Stimulated activated naive CD4-positive, alpha-beta T cell treated with Interleukin-2 at 50 U/mL for 16 hours (primary cell): Measurements from ENCODE around the gene HSPA14.
"Not testable (repeated sequence)": the region's sequence is repeated elsewhere in the genome, so short reads cannot be mapped to it uniquely, and the experiment has no call there.

Experiments used
- DNase-seq: peaks from one replicate; lab custom pipeline; 2025; lab: John Stamatoyannopoulos, UW

Gene HSPA14

DNA sequence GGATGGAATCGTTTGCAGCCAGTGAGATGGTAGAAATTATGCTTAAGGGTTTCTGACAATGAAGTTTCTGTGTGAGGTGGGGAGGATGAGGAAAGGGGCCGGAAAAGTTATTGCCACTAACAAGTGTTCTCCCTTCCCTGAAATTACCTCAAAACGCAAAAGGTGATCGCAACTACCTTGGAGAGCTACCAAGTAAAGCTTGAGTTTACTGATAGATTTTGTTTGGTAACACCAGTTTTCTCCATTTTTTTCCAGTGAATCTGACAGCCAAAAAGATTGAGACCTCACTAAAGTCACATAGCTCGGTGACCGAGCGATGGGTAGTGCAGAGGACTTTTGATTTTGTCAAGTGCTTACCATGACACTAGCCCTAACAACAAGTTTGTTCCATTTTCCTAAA, 42.1 kb downstream of the HSPA14 start:
- DNase-seq = no peak

DNA sequence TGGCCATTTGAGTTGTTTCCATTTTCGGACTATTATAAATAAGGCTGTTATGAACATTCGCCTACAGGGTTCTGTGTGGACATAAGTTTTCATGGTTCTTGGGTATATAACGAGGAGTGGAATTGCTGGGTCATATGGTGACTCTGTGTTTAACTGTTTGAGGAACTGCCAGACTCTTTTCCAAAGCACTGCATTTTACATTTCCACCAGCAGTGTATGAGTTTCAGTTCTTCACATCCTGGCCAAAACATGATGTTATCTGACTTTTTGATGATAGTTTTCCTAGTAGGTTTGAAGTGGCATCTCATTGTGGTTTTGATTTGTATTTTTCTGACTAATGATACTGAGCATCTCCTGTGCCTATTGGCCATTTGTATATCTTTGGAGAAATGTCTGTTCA, 46.0 kb downstream of the HSPA14 start:
- DNase-seq = no peak

DNA sequence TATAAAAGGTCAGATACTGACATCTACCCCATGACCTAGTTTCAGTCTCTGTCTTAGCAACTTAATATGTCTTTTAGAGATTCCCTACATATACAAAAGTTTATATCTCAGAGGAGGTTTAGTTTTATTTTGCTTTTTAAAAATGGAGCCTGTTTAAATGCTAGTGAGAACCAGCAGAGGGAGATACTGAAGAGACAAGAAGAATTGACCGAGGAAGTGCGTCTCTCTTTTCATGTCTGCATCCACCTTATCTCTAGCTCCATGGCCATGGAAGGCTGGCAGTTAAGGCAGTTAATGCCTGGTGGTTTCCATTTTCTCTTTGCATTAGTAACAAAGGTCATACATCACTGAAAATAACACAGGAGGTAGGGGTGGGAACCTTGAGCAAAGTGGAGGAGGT, 51.2 kb downstream of the HSPA14 start:
- no peak for DNase-seq

DNA sequence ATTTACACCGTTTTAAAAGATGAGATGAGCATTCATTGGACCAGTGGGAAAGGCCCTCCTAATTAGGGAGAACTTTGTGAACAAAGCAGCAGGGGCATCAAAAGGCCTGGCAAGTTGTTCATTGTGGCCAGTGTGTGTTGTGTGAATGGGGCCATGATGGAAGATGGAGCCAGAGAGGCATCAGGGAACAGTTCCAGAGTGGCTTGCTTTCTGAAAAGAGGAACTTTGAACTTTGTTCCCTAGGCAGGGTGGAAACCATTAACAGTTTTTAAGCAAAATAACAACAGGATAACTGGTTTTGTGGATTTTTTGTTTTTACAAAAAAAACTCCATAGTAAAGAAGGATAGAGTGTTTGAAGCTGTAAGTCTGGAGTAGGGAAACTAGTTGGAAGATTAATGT, 53.0 kb downstream of the HSPA14 start:
- no peak for DNase-seq

DNA sequence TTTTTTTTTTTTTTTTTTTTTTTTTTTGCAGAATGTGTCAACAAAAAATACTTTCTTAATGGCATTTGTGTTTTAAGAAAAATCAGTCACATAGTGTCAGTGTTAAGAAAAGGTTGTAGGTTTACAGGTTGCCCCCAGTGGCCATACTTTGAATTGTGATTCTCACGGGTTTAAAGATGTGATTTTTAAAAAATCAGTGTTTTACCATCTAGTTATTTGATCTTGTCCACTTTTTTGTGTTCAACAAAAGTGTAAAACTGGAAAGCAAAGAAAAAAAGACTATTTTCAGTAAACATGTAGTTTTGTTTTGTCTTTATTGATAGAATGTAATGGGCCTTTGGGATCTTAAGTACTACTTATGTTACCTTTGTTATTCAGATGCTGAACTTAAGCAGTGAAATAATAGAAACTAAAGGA, 66.2 kb downstream of the HSPA14 start:
- no peak for DNase-seq

DNA sequence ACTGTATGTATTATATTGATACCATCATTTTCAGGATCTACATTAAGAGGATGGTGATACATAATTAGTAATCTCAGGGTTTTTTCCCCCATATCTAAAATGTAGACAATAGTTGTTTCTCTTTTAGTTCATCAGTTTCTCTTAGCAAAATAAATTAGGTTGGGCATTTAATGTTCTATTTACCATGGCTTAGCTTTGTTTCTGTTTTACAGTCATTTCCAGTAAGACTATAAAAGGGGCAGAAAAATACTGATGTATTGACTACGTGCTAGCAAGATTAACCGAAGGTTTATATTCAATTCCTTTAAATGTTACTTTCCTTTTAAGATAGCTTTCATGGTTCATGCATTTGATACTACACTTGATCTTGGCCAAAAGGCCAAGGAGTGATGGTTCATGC, 66.8 kb downstream of the HSPA14 start:
- DNase-seq = no peak

DNA sequence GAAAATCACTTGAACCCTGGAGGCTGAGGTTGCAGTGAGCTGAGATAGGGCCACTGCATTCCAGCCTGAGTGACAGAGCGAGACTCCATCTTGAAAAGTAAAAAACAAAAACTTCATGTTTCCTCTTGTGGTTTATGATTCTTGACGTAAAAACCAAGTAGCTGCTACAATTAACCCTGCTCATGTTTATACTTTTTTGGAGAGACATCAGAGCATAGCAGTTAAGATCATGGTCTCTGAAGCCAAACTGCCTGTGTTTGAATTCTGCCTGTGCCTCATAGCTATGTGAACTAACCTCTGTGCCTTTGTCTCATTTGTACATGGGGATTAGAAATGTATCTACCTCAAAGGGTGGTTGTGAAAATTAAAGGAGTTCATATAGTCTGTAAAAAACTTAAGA, 67.8 kb downstream of the HSPA14 start:
- DNase-seq = no peak

DNA sequence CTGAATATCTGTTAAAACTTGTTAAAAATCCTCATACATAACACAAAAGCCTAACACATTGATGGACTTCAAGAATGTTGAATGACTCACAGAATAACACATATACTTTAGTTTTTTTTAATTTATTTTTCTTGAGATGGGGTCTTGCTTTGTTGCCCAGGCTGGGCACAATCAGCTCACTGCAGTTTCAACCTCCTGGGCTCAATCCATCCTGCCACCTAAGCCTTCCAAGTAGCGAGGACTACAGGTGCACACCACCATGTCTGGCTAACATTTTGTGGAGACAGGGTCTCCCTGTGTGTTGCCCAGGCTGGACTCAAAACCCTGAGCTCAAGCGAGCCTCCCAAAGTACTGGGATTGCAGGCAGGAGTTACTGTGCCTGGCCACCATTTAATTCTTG, 68.7 kb downstream of the HSPA14 start:
- no peak for DNase-seq

DNA sequence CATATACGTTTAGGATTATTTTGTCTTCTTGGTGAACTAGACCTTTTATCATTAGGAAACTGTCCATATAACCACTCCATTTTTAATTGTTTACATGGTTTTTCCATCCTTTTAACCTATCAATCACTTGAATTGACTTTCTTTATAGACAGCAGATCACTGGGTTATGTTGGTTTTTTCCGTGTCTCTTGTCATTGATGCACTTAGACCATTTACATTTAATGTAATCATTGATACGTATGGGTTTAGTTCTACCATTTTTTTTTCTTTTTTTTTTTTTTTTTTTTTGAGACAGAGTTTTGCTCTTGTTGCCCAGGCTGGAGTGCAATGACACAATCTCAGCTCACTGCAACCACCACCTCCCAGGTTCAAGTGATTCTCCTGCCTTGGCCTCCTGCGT, 69.5 kb downstream of the HSPA14 start:
- DNase-seq = not testable (repeated sequence)

DNA sequence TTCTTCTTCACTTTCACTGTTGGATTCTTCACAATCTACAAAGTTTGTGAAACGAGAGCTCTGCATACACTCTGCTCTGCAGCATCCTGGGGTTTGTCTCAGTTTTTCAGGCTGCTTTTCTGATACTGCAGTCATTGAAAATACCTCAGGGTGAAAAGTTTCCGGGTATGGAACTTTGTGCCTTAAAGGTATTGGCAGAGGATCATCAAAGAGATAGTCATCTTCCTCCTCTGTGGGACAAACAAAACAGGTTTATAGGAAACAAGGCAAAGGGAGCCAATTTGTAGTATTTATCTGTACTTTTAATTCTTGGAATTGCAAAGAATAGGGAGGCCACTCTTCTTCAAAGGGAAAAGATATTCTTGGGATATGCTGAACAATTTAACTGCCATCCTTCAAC, 71.0 kb downstream of the HSPA14 start:
- no peak for DNase-seq

DNA sequence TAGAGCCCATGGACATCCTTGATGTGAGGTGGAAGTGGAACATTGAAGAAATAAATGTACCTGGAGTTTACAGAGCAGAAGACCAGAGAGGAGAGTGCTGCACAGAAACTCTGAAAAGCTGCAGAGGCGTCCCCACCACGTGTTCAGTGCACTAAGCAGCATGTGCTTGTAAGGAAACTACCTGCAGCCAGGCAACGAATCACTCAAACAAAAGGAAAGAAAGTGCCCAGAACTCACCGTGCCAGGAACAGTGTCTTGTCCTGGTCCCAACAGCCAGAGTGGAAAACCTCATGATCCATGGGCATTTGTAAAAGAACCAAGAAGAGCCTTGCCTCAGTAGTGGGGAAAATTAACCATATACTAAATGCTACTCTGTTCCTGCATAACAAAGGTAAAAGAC, 72.8 kb downstream of the HSPA14 start:
- no peak for DNase-seq

DNA sequence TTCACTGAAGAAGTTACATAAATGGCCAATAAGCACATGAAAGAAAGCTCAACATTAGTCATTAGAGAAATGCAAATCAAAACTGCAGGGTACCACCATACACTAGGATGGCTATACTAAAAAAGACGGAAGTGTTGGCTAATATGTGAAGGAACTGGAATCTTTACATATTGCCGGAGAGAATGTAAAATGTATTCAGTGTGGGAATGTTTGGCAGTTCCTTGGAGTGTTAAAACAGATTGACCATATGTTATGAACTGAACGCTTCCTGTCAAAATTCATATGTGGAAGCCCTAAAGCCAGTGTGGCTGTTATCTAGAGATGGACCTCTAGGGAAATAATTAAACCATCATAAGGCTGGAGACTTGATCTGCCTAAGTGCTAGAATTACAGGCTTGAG, 73.7 kb downstream of the HSPA14 start:
- DNase-seq = no peak

DNA sequence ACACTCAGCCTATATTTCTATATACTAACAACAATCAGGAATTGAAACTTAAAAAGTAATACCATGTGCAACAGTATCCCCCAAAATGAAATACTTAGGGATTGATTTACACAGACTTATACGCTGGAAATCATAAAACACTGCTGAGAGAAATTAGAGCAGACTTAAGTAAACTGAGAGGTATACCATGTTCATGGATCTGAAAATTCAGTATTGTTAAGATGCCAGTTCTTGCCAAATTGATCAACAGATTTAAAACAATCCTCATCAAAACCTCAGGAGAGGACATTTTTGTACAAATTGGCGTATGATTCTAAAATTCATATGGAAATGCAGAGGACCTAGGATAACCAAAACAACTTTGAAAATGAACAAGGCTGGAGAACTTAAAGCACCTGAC, 78.5 kb downstream of the HSPA14 start:
- DNase-seq = no peak

DNA sequence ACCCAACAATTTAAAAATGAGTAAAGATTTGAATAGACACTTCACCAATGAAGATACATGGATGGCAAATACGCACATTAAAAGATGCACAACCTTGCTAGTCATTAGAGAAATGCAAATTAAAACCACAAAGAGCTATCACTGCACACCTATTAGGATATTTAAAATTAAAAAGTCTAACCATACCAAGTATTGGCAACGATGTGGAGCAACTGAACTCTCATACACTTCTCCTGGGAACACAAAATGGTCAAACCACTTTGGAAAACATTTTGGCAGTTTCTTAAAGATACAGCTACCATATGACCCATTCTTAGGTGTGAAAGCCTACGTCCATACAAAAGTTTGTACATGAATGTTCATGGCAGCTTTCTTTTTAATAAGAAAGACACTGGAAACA, 79.7 kb downstream of the HSPA14 start:
- no peak for DNase-seq

DNA sequence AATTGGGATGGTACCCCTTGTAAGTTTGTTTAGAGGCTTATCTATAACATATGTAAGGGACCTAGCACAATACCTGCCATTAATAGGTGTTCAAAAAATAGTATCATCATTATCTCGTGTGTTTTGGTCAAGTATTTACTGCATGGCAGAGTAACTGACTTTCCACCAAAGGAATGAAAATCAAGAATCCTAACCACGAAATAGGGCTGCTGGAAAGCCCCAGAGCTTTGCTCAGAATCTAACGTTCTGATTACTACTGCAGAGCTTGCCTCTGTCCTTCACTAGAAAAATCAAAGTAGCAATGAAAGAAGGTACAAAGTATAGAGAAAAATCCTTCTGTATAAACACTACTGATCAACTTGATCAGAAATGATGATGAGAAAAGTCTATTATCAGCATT, 80.9 kb downstream of the HSPA14 start:
- no peak for DNase-seq
